Transverse colon (tissue), 4 donors: ENCODE data around the gene NFKBIZ. TPM values are rescaled to one million over a fixed set of nuclear protein-coding genes. Genes with fewer than 3 reads are reported as not detected.
"Not testable (repeated sequence)": the region's sequence is repeated elsewhere in the genome, so short reads cannot be mapped to it uniquely, and the experiment has no call there.

ENCODE experiments used
- DNase-seq: peaks from one replicate; pipeline ENCODE4 v3.0.0-alpha.2; 2019
- H3K27ac ChIP-seq, 4 donors: fragments of 200-600 bp; sonication (generic); 2 replicates each; pipeline ENCODE4 v1.5.1; 2016 to 2018; ENCODE audit warnings: inconsistent platforms in 4 of 4
- H3K27me3 ChIP-seq: fragments of 200-600 bp; sonication (generic); 2 replicates; pipeline ENCODE4 v1.5.1; 2017; ENCODE audit warnings: inconsistent platforms
- H3K36me3 ChIP-seq, 4 donors: fragments of 200-600 bp; sonication (generic); 2 replicates each; pipeline ENCODE4 v1.5.1; 2017 to 2019; ENCODE audit warnings: inconsistent platforms in 4 of 4
- H3K4me1 ChIP-seq, 4 donors: fragments of 200-600 bp; sonication (generic); 2 replicates each; pipeline ENCODE4 v1.5.1; 2017 to 2020; ENCODE audit warnings: inconsistent platforms in 4 of 4
- H3K4me3 ChIP-seq, 4 donors: fragments of 200-600 bp; sonication (generic); 1 replicate in 1 of 4; 2 replicates in 3 of 4; pipeline versions ENCODE4 v1.5.1 to v1.6.1; 2017 to 2019; ENCODE audit warnings: inconsistent platforms in 4 of 4
- H3K9me3 ChIP-seq, 2 donors: fragments of 200-600 bp; sonication (generic); 2 replicates each; pipeline ENCODE4 v1.5.1; 2017 to 2019; ENCODE audit warnings: inconsistent platforms in 2 of 2
- EP300 ChIP-seq: sonication (generic); formaldehyde crosslinking; IDR thresholded peaks from one replicate; pipeline ENCODE4 v1.6.1; 2017; ENCODE audit warnings: antibody characterized with exemption, low read depth
- POLR2A ChIP-seq: fragments of 450-650 bp; IDR thresholded peaks from one replicate; pipeline ENCODE4 v1.6.1; 2016; ENCODE audit warnings: antibody characterized with exemption, mild to moderate bottlenecking, moderate library complexity
- POLR2AphosphoS5 ChIP-seq, 3 donors: sonication (generic); formaldehyde crosslinking; IDR thresholded peaks; one replicate each; pipeline ENCODE4 v1.6.1; 2016; ENCODE audit warnings: antibody characterized with exemption in 3 of 3
- WGBS, 2 donors: methylation state at CpG; one replicate each; pipeline ENCODE4 v1.1.5; 2018; ENCODE audit warnings: low coverage in 1 of 2; 5-methylcytosine and 5-hydroxymethylcytosine counted together
- in situ Hi-C, 4 donors: fragments of 200-750 bp; cut with MboI; loops; one replicate each; pipeline versions ENCODE4 v1.15.0 to v1.15.1; 2017; ENCODE audit warnings: low sequenced_read_pairs in 3 of 4, low pct_ligation_motif_present in 1 of 4, low pct_unique_long_range_greater_than_20kb in 1 of 4
- intact Hi-C: fragments of 100-400 bp; cut with DNase I; formaldehyde crosslinking; loops from one replicate; pipeline ENCODE4 v1.15.1; 2023; ENCODE audit warnings: low total_unique reads
- total RNA-seq, 4 donors: library from RNA; depleted of rRNA; stranded (reverse); fragments of >200 nt; gene quantifications; one replicate each; pipeline ENCODE4 v1.1.0, GENCODE V29; 2016
- TF ChIP-seq, protein P1 (sequence below), 5 experiments: fragments of 200-600 bp in 3 of 5; fragments of 450-650 bp in 2 of 5; sonication (generic) in 3 of 5; IDR thresholded peaks; 1 replicate in 2 of 5; 2 replicates in 3 of 5; pipeline ENCODE4 v1.5.1; 2016 to 2017; ENCODE audit warnings: antibody characterized with exemption in 5 of 5, inconsistent platforms in 3 of 5, mild to moderate bottlenecking in 2 of 5, moderate library complexity in 1 of 5

NFKBIZ gene
- total RNA-seq, 4 donors from 2014 or later, result 92.4 to 333 (median 176) TPM

DNA sequence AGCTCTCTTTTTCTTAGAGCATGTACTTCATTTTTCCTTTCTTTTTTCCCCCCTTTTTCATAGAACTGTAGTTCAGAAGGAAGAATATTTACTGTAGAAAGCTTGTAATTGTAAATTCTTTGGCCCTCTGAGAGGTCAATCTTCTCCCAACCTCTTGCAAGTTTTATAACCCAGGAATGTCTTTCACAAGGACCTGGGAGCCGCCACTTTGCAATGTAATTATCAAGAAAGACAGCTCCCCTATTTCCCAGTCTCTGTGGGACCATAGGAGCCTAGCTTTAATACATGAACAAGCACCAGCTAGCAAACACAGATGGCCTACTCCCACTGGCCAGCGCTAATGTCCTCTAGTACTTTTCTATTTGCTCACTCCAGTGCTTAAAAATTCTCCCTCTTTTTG, 51.4 kb downstream of the NFKBIZ start:
- 90 to 96% methylated on average over 2 of the region's 2 CpGs for WGBS, 2 donors
- H3K27me3 ChIP-seq, result no peaks in the 10 kb centered on the region
- intact Hi-C loops (no loop called here), in situ Hi-C loops (no loop called here)
- no peaks in the 10 kb centered on the region for H3K4me1 ChIP-seq
- no peak overlapping the region for H3K4me3 ChIP-seq
- DNase-seq, result no peak
- no peaks in the 10 kb centered on the region for H3K9me3 ChIP-seq
- H3K36me3 ChIP-seq, result no peaks in the 10 kb centered on the region
- H3K27ac ChIP-seq, result no peak overlapping the region
- TF ChIP-seq EP300 (no peak), POLR2A (no peak), POLR2AphosphoS5 (IDR thresholded peaks at IDR 0.05) (no peak)
- TF ChIP-seq, protein P1, sequence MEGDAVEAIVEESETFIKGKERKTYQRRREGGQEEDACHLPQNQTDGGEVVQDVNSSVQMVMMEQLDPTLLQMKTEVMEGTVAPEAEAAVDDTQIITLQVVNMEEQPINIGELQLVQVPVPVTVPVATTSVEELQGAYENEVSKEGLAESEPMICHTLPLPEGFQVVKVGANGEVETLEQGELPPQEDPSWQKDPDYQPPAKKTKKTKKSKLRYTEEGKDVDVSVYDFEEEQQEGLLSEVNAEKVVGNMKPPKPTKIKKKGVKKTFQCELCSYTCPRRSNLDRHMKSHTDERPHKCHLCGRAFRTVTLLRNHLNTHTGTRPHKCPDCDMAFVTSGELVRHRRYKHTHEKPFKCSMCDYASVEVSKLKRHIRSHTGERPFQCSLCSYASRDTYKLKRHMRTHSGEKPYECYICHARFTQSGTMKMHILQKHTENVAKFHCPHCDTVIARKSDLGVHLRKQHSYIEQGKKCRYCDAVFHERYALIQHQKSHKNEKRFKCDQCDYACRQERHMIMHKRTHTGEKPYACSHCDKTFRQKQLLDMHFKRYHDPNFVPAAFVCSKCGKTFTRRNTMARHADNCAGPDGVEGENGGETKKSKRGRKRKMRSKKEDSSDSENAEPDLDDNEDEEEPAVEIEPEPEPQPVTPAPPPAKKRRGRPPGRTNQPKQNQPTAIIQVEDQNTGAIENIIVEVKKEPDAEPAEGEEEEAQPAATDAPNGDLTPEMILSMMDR (IDR thresholded peaks at IDR 0.05), result no peak

DNA sequence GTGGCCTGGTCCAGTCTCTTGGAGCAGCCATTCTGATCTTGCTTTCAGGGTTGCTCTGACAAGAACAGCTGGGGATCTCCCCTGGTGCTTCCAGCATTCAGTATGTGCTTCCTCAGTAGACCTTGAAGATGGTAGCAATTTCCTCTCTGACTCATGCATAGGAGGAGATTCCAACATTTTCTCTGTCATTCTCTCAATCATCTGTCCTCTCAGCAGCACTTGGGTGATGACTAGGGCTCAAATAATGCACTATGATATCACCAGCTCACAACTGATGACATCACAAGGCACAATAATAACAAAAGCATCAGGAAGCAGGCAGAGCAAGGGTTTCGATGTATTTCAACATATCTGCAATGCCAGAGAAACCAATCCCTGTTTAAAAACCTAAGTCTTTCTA, 52.7 kb downstream of the NFKBIZ start:
- H3K36me3 ChIP-seq, result no peaks in the 10 kb centered on the region
- no peak overlapping the region for H3K4me3 ChIP-seq
- no peak for DNase-seq
- no peaks in the 10 kb centered on the region for H3K27me3 ChIP-seq
- TF ChIP-seq, protein P1 (IDR thresholded peaks at IDR 0.05), result no peak
- TF ChIP-seq POLR2AphosphoS5 (IDR thresholded peaks at IDR 0.05) (no peak), POLR2A (no peak), EP300 (no peak)
- no peaks in the 10 kb centered on the region for H3K4me1 ChIP-seq
- in situ Hi-C loops (no loop called here), intact Hi-C loops (no loop called here)
- H3K9me3 ChIP-seq, result no peaks in the 10 kb centered on the region
- WGBS, 2 donors, result 91 to 100% methylated on average over 1 of the region's 1 CpG
- H3K27ac ChIP-seq, result no peak overlapping the region

DNA sequence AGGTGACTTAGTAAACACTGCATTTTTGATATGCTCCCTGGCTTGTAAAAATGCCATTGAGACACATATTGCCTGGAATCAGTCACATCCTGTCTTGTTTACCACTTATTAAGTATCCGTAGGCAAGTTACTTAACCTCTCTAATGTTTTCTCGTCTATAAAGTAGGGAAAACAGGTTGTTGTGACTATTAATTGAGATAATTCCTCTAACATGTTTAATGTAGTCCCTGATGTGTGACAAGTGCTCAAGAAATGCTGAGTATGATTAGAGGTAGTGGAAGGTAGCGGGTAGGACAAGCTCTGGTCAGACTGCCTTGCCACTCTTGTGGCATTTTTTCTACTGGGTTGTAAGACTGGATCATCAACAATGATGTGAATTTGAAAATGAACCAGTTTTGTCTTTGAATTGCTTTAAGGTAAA, 54.1 kb downstream of the NFKBIZ start:
- 77 to 78% methylated on average over 3 of the region's 3 CpGs for WGBS, 2 donors
- no peak overlapping the region for H3K27ac ChIP-seq
- no peaks in the 10 kb centered on the region for H3K9me3 ChIP-seq
- no peaks in the 10 kb centered on the region for H3K4me1 ChIP-seq
- no peak overlapping the region for H3K4me3 ChIP-seq
- in situ Hi-C loops (no loop called here), intact Hi-C loops (no loop called here)
- no peaks in the 10 kb centered on the region for H3K27me3 ChIP-seq
- TF ChIP-seq, protein P1 (IDR thresholded peaks at IDR 0.05), result no peak
- TF ChIP-seq EP300, result no peak
- no peak for TF ChIP-seq POLR2A
- no peak for TF ChIP-seq POLR2AphosphoS5 (IDR thresholded peaks at IDR 0.05)
- DNase-seq, result no peak
- H3K36me3 ChIP-seq, result no peaks in the 10 kb centered on the region

DNA sequence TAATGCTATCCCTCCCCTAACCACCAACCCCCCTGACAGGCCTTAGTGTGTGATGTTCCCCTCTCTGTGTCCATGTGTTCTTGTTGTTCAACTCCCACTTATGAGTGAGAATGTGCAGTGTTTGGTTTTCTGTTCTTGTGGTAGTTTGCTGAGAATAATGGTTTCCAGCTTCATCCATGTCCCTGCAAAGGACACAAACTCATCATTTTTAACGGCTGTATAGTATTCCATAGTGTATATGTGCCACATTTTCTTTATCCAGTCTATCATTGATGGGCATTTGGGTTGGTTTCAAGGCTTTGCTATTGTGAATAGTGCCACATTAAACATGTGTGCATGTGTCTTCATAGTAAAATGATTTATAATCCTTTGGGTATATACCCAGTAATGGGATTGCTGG, 56.3 kb downstream of the NFKBIZ start:
- in situ Hi-C loops, result not testable (repeated sequence)

More for the DNA sequence above, 56.3 kb downstream of the NFKBIZ start:
- intact Hi-C loops, H3K4me1 ChIP-seq, DNase-seq, H3K9me3 ChIP-seq, H3K36me3 ChIP-seq, H3K27ac ChIP-seq, H3K27me3 ChIP-seq, H3K4me3 ChIP-seq: not testable (repeated sequence)
- WGBS, 2 donors, result 93 to 100% methylated on average over 1 of the region's 1 CpG

Other genes with a start within 250 kb of the NFKBIZ start
- gene ZBTB11, start 172.4 kb upstream of the NFKBIZ start, total RNA-seq, result 10 to 100 TPM; 11.6 to 29.1 (median 21.5) TPM
- 100 to 1,000 TPM; 215 to 997 (median 604) TPM for gene RPL24, start 162.8 kb upstream of the NFKBIZ start, total RNA-seq
- 10 to 100 TPM in 1 of 4 donors, 1 to 10 TPM in 3; 1.1 to 22.1 (median 6.1) TPM for gene CEP97, start 124.9 kb upstream of the NFKBIZ start, total RNA-seq
- 1 to 10 TPM; 2.2 to 8.1 (median 2.9) TPM for gene NXPE3, start 70.3 kb upstream of the NFKBIZ start, total RNA-seq